GM19099 (cell line): ENCODE results near the gene NR2F2.

Experiments
- POLR2A ChIP-seq: IDR thresholded peaks from 3 replicates; pipeline ENCODE4 v1.6.1; 2011; ENCODE audit warnings: low read depth; ENCODE audit not compliant: insufficient read length; ENCODE audit errors: extremely low read depth

The NR2F2 gene

GRCh38 chr15:96325541-96326327 lies 4.8 kb upstream of the NR2F2 start:
- no peak for TF ChIP-seq POLR2A

DNA sequence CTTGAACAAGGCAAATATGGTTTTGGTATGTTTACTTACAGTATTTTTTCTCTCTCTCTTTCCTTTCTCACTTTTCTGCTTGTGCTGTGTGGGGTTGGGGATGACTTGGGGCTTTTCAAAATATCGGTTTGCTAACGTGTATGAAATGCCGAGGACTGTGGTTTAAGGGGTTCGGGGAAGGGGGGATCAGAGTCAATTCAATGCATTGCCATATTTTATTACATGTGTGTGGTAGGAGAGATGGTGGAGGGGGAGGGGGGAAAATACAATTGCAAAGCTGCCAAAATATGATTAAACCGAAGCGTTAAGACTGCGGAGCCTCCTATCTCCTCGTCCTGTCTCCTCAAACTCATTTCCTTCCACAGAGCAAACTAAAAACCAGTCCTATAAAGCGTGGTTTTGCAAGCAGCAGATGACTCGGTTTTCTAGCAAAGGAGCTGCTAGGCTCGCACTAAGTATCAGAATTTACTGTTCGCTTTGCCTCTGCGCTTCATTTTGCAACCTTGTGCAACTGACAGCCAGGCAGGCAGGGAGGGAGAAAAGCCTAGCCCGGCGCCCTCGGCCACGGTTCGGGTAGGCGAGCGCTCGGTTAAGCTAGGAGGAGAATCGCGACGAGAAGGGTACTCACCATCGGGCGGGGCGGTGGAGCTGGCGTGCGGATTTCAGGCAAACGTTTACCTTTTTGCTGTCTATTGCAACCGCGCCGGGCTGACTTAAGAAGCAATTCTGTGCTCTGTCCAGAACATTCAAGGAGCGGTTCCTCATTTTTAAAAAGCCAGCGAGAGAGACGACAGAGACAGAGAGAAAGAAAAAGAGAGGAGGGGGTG lies 4.0 kb upstream of the NR2F2 start:
- no peak for TF ChIP-seq POLR2A

- TF ChIP-seq POLR2A, result no peak
Observed at GRCh38 chr15:96327155-96327741, 3.3 kb upstream of the NR2F2 start.

GRCh38 chr15:96328181-96328876 lies 2.2 kb upstream of the NR2F2 start:
- no peak for TF ChIP-seq POLR2A

DNA sequence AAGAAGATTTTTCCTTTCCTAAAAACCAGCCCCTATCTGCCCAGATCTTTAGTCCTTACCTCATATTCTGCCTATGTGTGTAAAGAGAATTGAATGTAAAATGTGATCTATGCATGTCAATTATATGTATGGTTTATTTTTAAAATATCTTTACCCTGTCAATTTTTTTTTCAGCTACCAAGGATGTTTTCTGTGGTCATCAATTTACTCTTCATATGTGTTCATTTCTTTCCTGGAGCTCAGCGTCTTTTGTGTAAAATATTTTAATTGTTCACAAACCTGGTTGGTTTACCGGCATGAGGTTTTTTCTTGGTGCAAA lies 1.7 kb upstream of the NR2F2 start:
- no peak for TF ChIP-seq POLR2A

DNA sequence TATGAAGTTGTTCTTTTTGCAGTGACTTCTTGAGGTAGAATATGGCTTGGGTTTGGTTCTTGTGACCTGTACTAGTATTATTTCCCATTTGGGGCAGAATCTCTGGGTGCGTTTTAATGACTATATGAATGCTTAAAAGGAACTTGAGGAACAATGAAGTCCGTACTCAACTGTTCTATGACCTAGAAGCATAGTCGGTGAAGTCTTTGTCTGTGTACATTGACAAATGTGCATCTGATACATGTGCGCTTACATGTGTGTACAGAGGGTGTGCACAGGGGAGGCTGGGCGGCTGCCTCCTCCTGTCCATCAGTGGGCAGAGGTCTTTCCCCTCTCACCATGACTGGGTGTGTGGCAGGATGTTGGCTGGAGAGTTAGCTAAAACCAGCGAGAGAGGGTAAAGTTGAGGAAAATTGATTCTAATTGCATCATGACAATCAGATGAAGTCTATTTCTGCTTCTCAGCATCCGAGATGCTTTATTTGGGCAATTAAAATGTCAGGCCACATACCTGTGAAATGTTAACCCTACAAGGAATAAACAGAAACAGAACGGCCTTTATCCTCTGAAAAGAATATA lies 1.0 kb upstream of the NR2F2 start:
- no peak for TF ChIP-seq POLR2A

DNA sequence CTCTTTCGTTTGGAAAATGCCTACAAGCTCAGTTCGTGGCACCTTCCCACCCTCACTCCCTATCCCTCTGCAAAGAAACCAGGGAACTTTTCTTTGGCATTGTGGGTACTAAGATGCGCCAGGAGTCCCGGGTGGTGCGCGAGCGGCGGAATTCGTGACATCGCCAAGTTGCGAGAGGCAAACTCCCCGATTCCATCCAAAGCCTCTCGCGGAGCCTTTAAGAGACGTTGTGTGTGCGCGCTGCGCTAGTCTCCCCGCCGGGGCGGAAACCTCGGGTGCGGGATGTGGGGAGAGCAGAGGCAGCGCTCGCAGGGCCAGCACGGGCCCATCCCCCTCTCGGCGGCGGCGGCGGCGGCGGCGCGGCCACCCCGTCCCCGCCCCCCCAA lies 443 bp upstream of the NR2F2 start:
- TF ChIP-seq POLR2A, result no peak

DNA sequence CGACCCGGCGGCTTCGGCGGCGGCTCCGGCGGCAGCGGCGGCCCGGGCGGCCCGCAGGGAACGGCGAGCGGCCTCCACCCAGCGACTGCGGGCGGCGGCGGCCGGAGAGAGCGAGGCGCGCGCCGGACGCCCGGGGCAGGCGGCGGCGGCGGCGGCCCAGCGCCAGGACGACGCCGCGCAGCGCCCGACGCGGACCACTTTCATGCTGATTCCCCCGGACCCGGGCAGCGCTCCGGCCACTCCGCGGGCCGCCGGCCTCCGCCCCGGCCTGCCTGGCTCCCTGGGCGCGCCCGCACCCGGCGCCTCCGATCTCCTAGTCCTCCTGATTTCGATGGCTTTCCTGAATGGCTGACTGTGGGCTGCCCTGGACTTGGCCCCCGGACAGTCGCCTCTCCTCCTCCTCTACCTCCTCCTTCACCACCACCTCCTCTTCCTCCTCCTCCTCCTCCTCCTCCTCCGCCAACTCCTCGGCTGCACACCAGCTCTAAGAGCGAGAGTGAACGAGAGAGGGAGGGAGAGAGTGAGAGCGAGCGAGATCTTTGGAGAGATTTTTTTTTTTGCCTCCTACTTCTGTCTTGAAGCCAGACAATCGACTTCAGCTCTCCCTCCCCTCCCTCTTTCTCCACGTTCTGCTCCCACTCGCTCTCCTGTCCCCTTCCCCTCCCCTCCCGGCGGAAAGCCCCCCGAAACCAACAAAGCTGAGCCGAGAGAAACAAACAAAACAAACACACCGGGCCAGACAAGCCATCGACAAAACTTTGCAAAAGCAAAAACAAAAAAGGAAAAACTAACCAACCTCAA lies 844 bp downstream of the NR2F2 start:
- no peak for TF ChIP-seq POLR2A

GRCh38 chr15:96331945-96332636 lies 1.6 kb downstream of the NR2F2 start:
- no peak for TF ChIP-seq POLR2A

GRCh38 chr15:96332637-96333121 lies 2.2 kb downstream of the NR2F2 start:
- no peak for TF ChIP-seq POLR2A

GRCh38 chr15:96333131-96334016 lies 2.9 kb downstream of the NR2F2 start:
- TF ChIP-seq POLR2A, result no peak

- TF ChIP-seq POLR2A, result no peak
Observed at GRCh38 chr15:96334017-96334704, 3.7 kb downstream of the NR2F2 start.
